ACC112 (cell line): ENCODE measurements around the gene ZFAND4.
"Not testable (repeated sequence)": the region's sequence is repeated elsewhere in the genome, so short reads cannot be mapped to it uniquely, and the experiment has no call there.

Experiments
- H2AFZ ChIP-seq: fragments of 200-600 bp; sonication (generic); one replicate; pipeline ENCODE4 v1.6.0; 2017; ENCODE audit warnings: antibody characterized with exemption, low read length; ENCODE audit not compliant: unreplicated experiment
- H3K27ac ChIP-seq: fragments of 200-600 bp; sonication (generic); 2 replicates; pipeline ENCODE4 v1.5.1; 2014; ENCODE audit warnings: low read depth, mild to moderate bottlenecking, antibody characterized with exemption, low read length, moderate library complexity
- H3K27me3 ChIP-seq: fragments of 200-600 bp; sonication (generic); 2 replicates; pipeline ENCODE4 v1.6.1; 2014; ENCODE audit warnings: mild to moderate bottlenecking, antibody characterized with exemption, low read length, moderate library complexity, mixed read lengths; ENCODE audit not compliant: insufficient read depth
- H3K36me3 ChIP-seq: fragments of 200-600 bp; sonication (generic); 2 replicates; pipeline ENCODE4 v1.6.1; 2016; ENCODE audit warnings: mild to moderate bottlenecking, antibody characterized with exemption, low read length, moderate library complexity, mixed read lengths; ENCODE audit not compliant: insufficient read depth
- H3K4me1 ChIP-seq: fragments of 200-600 bp; sonication (generic); one replicate; pipeline ENCODE4 v1.6.1; 2016; ENCODE audit warnings: low read length, mixed read lengths; ENCODE audit not compliant: insufficient read depth, unreplicated experiment, control insufficient read depth
- H3K4me3 ChIP-seq: fragments of 200-600 bp; sonication (generic); 2 replicates; pipeline ENCODE4 v1.5.1; 2014; ENCODE audit warnings: mild to moderate bottlenecking, low read depth, low read length
- H3K79me2 ChIP-seq: fragments of 200-600 bp; sonication (generic); one replicate; pipeline ENCODE4 v1.6.0; 2016; ENCODE audit warnings: low read length; ENCODE audit not compliant: control insufficient read depth, unreplicated experiment, insufficient read depth

ZFAND4 gene

GRCh38 chr10:45575032-45575761, 97.4 kb downstream of the ZFAND4 start:
- H3K36me3 ChIP-seq, H3K4me3 ChIP-seq, H2AFZ ChIP-seq, H3K79me2 ChIP-seq, H3K4me1 ChIP-seq, H3K27ac ChIP-seq, H3K27me3 ChIP-seq: not testable (repeated sequence)

- Histone ChIP-seq H3K27ac (no peak overlapping the region), H3K27me3 (no peaks in the 10 kb centered on the region), H3K4me3 (no peak overlapping the region), H3K4me1 (no peaks in the 10 kb centered on the region), H3K79me2 (no peaks in the 10 kb centered on the region), H2AFZ (no peak overlapping the region), H3K36me3 (no peaks in the 10 kb centered on the region)
These were observed 103.1 kb downstream of the ZFAND4 start for GRCh38 chr10:45569471-45569870.

GRCh38 chr10:45566415-45566814, 106.2 kb downstream of the ZFAND4 start:
- no peaks in the 10 kb centered on the region for H3K4me1 ChIP-seq
- H2AFZ ChIP-seq, result no peak overlapping the region
- H3K27me3 ChIP-seq, result no peaks in the 10 kb centered on the region
- H3K4me3 ChIP-seq, result no peak overlapping the region
- H3K27ac ChIP-seq, result no peak overlapping the region
- H3K36me3 ChIP-seq, result no peaks in the 10 kb centered on the region
- H3K79me2 ChIP-seq, result no peaks in the 10 kb centered on the region
